Measurements from ENCODE around the gene ATP23.

ATP23 gene

DNA sequence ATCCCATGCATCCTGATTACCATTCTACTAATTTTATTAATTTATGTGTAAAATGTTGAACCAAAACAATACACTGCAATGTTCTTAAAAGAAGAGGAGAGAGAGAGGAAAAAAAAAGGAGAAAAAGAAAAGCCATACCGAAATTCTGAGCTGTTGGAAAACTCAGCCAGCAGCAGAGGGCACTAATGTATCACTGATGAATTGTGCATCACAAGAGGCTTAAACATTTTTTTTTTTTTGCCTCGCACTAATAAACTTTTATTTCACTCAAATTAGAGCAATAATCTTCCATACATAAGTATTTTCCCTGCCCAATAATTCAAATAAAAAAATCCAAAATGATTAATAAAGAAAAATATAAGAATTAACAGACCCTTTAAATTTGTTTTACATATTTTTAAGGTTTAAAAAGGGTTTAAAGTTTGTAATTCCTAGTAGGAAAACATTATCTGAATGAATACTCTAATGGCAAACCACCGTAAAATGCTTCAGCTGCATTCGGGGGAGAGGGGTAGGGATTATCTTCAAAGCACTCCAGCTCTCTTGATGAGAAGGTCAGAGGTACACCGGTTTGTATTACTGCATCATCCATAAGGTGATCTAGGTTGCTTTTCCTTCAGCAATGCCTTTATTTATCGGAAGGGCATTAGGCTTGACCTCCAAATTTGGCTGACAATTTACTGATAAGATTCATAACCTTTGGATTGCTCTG, 41.9 kb downstream of the ATP23 start:
- DNase-seq (ENCODE audit: low read depth in 2 of 2) = no peak

- DNase-seq (ENCODE audit: low read depth in 2 of 2) = no peak
Observed at GRCh38 chr12:57983858-57984505, 42.6 kb downstream of the ATP23 start.

GRCh38 chr12:57984629-57985151, 43.3 kb downstream of the ATP23 start:
- no peak for DNase-seq (ENCODE audit: low read depth in 2 of 2)

GRCh38 chr12:57985685-57986084, 44.3 kb downstream of the ATP23 start:
- DNase-seq (ENCODE audit: low read depth in 2 of 2) = no peak

GRCh38 chr12:57989838-57990237, 48.5 kb downstream of the ATP23 start:
- DNase-seq (ENCODE audit: low read depth in 2 of 2) = no peak

DNA sequence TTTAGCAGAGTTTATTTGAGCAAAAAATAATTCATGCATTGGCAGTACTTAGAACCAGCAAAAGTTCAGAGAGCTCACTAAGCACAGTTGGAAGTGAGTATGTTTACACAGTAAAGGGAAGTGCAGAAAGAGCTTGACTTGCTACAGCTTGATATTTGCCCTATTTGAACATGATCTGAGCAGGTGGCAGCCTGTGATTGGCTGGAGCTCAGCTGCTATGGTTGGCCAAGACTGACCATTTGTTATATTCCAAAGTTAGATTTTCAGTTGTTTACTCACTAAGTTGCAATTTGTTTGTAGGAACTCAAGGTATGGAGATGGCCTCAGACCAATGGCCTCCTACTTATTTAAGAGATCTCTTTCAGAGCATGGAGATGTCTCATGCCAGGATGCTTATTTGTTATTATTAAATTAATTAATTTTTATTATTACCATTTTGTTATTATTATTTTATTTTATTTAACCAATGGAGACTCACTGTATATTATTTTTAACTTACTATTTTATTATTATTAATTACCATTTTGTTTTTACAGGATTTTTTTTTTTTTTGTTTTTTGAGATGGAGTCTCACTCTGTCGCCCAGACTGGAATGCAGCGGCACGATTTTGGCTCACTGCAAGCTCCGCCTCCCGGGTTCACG, 49.0 kb downstream of the ATP23 start:
- DNase-seq (ENCODE audit: low read depth in 2 of 2) = no peak

GRCh38 chr12:57992001-57992400, 50.6 kb downstream of the ATP23 start:
- DNase-seq (ENCODE audit: low read depth in 2 of 2) = no peak

DNA sequence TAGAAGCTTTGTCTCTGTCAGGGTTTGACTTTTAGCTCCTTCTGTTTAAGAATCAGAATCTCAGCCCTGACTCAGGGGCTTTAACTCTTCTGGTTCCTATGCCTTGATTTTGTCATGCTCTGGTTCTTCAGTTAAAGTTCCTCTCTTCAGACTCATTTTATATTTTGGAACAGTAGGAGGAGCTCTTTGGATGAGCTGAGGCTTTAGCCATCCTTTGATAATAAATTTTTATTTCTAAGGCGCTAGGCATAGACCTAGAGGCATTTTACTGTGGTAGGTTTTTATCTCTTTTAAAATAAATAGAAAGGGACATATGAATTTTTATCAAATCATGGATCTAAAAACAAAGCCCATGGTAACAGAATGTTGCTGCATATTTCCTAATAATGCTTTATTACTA, 51.7 kb downstream of the ATP23 start:
- no peak for DNase-seq (ENCODE audit: low read depth in 2 of 2)

DNA sequence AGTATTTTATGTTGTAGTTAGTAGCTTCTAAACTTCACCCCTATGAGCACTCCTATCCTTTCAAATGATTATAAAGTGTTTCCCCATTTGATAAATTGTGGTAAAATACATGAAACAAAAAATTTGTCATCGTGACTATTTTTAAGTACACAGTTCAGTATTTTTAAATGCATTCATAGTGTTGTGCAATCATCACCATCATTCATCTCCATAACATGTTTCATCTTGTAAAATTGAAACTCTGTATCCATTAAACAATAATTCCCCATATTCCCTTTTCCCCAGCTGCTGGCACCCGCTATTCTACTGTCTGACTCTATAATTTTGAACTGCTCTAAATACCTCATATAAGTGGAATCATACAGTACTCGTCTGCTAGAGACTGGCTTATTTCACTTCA, 52.5 kb downstream of the ATP23 start:
- DNase-seq (ENCODE audit: low read depth in 2 of 2) = no peak

DNA sequence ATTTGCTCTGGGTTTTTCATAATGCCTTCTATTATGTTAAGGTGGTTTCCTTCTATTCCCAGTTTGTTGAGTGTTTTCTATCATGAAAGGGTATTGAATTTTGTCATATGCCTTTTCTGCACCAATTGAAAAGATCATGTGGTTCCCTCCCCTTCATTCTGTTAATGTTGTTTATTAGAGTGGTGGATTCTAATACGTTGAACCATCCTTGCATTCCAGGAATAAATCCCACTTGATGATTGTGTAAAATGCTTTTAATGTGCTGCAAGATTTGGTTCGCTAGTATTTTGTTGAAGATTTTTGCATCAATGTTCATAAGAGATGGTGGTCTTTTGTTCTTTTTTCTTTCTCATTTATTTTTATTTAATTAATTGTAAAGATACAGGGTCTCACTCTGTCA, 55.2 kb downstream of the ATP23 start:
- no peak for DNase-seq (ENCODE audit: low read depth in 2 of 2)

- DNase-seq (ENCODE audit: low read depth in 2 of 2) = no peak
Observed at GRCh38 chr12:57998251-57998650, 56.9 kb downstream of the ATP23 start.

DNA sequence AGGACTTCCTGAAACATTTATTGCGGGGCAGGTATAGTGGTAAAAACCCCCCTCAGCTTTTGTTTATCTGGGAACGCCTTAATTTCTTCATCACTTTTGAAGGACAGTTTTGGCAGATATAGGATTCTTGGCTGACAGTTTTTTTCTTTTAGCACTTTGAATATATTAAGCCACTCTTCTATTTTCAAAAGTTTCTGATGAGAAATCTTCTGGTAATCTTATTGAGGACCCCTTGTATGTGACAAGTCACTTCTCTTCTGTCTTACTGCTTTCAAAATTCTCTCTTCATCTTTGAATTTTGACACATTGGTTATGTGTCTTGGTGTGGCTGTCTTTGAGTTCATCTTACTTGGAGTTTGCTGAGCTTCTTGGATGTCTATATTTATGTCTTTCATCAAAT, 59.1 kb downstream of the ATP23 start:
- no peak for DNase-seq (ENCODE audit: low read depth in 2 of 2)

DNA sequence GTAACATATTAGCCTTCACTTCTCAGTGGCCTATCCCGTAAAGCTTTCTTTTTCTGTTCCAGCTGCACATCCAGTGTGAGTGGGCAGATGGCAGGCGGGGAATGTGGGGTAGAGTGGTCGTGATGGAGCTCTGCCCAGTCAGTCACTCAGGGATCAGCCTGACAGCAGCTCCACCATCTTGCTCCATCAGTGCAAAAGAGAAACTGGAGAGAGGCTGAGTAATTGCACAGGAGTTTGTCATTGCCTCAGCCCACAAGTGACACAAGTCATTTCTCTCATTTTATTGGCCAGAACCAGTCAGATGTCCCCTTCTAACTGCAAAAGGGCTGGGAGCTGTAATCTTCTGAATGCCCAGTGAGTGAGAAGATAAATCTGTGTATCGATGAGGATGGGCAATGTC, 66.5 kb downstream of the ATP23 start:
- DNase-seq (ENCODE audit: low read depth in 2 of 2) = no peak

DNA sequence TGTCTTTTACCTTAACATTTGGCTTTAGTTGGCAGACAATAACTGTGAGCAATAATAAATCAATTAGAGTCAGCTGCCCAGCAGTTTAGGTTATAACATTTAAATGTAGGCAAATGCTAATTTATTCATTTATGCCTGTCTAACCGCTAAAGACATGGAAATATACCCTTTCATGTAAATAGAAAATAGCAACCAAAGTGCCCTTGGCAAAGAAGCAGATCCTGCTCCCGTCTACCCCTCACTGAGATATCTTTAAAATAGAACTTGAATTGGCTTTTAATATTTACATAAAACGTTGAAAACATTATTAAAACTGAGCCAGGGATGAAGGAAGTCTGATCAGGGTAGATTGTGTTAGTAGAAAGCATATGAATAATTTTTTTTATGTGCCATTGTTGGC, 67.3 kb downstream of the ATP23 start:
- no peak for DNase-seq (ENCODE audit: low read depth in 2 of 2)
